ENCODE results near the gene FOXP1. TPM values are rescaled to one million over a fixed set of nuclear protein-coding genes. Genes with fewer than 3 reads are reported as not detected.

FOXP1 gene
- total and polyA plus RNA-seq, 12 donors, result 4.8 to 56.0 (median 43.8) TPM

DNA sequence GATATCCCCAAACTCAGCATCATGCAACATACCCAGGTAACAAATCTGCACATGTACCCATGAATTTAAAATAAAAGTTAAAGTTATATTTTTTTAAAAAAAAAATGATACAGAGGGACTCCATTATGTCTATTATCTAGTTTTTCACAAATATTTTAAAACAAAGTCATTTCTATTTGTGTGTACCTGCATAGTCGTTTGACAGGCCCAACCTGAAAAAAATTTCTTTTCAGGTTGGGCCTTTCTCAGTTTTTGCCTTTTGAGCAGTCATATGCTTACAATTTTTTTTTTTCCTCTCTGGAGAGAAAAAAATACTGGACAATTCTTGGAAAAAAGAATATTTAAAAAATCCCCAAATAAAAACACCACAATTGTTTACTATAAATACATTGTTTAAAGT lies 459.5 kb downstream of the FOXP1 start:
- no peaks in the 10 kb centered on the region for H3K9me3 ChIP-seq
- no peak overlapping the region for H3K27ac ChIP-seq
- DNase-seq (no peak), ATAC-seq (no peak)
- H3K27me3 ChIP-seq, result no peaks in the 10 kb centered on the region
- intact Hi-C loops (cut with DNase I), result loop anchor here in 2 of 10 donors (10.0 kb wide), 2 partner anchors 111 to 461 kb away; partner anchors contain the start of gene FOXP1 (in 1 of the 2)
- 26 to 29% methylated on average over 1 of the region's 1 CpG for WGBS, 2 donors
- TF ChIP-seq, protein P1, sequence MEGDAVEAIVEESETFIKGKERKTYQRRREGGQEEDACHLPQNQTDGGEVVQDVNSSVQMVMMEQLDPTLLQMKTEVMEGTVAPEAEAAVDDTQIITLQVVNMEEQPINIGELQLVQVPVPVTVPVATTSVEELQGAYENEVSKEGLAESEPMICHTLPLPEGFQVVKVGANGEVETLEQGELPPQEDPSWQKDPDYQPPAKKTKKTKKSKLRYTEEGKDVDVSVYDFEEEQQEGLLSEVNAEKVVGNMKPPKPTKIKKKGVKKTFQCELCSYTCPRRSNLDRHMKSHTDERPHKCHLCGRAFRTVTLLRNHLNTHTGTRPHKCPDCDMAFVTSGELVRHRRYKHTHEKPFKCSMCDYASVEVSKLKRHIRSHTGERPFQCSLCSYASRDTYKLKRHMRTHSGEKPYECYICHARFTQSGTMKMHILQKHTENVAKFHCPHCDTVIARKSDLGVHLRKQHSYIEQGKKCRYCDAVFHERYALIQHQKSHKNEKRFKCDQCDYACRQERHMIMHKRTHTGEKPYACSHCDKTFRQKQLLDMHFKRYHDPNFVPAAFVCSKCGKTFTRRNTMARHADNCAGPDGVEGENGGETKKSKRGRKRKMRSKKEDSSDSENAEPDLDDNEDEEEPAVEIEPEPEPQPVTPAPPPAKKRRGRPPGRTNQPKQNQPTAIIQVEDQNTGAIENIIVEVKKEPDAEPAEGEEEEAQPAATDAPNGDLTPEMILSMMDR (IDR thresholded peaks at IDR 0.05), result no peak
- H3K36me3 ChIP-seq, result no peaks in the 10 kb centered on the region
- peaks cover 0 to 70% (median 49%) of the 10 kb centered on the region in 9 donors for H3K4me1 ChIP-seq
- H3K4me3 ChIP-seq, result no peak overlapping the region

DNA sequence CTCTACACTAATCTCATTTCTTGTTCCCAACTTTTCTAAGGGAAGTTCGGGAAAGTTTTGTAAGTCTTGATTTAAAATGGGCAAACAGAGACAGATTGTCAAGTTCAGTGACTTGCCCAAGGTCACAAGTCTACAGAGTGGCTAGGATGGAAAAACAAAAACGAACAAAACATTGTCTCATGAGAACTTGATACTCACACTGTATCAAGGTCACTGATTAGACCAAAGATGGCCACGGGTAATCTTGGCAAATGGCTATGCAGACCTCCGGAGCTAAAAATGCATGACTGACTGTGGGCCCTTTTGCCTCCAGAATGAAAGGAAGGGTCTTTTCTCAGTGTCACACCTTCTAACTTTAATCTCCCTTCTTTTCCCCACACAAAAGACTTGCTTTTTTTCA lies 460.9 kb downstream of the FOXP1 start:
- WGBS, 2 donors, result 54 to 61% methylated on average over 4 of the region's 4 CpGs
- Histone ChIP-seq H3K27ac (no peak overlapping the region), H3K9me3 (no peaks in the 10 kb centered on the region), H3K4me3 (no peak overlapping the region), H3K36me3 (no peaks in the 10 kb centered on the region), H3K4me1 (peaks cover 0 to 70% (median 42%) of the 10 kb centered on the region in 9 donors), H3K27me3 (no peaks in the 10 kb centered on the region)
- intact Hi-C loops (cut with DNase I), result loop anchor here in 2 of 10 donors (10.0 kb wide), 2 partner anchors 112 to 462 kb away; partner anchors contain the start of gene FOXP1 (in 1 of the 2)
- DNase-seq, result no peak
- TF ChIP-seq, protein P1 (IDR thresholded peaks at IDR 0.05), result no peak
- ATAC-seq, result no peak

DNA sequence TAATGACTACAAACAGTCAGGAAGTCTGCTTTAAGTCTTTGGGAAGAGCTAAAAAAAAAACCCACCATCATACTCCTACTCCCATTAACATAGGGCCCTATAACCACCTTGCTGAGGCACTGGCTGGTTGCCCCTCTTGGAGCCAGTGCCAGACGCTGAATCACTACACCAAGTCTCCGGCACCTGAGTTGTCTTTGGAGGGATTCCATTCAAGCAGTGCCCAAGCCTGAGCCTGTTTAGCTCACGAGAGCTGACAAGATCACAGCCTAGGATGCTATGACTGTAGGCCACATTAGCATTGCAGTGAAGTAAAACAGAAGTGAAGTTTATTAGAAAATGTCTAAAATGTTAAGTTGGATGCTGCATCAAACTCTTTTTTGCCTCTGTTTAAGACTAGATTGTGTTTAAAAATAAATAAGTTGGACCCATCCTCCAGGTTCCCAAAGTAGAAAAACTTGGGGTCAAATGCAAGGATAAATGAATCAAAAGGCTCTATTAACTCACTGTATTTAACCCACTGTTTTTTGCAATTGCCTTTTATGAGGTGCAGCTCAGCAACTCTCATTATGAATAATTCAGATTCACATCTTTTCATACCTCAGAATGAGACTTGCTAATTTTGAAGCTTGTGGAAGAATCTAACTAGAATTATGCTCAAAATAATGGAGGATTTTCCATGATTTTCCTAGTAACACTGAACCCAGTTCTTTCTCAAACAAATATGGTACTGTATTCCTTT lies 461.9 kb downstream of the FOXP1 start:
- TF ChIP-seq, protein P1 (IDR thresholded peaks at IDR 0.05), result no peak
- no peaks in the 10 kb centered on the region for H3K9me3 ChIP-seq
- H3K27me3 ChIP-seq, result no peaks in the 10 kb centered on the region
- 52 to 62% methylated on average over 3 of the region's 3 CpGs for WGBS, 2 donors
- H3K4me3 ChIP-seq, result no peak overlapping the region
- no peak overlapping the region for H3K27ac ChIP-seq
- no peaks in the 10 kb centered on the region for H3K36me3 ChIP-seq
- intact Hi-C loops (cut with DNase I), result loop anchor here in 2 of 10 donors (10.0 kb wide), 2 partner anchors 113 to 463 kb away; partner anchors contain the start of gene FOXP1 (in 1 of the 2)
- ATAC-seq (peak in 3 of 8 donors; percentile 32 to 48 (median 38)), DNase-seq (no peak)
- H3K4me1 ChIP-seq, result peaks cover 0 to 67% (median 41%) of the 10 kb centered on the region in 9 donors

DNA sequence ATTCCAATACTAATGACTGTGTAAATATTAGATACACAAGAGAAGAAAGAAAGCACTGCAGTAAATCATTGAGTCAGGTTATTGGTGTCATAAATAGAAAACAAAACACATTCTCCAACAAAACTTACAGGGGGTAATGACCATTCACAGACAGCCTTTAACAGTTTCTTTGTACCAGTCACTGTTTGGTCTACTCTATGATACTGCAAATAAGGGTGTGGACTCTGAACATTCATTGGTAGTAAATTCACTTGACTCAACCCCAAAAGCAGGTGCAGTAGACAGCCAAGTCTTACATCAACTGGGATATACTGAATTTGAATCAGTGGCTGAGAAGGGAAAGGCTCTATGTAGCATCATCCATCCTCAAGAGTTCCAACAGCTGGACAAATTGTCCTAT lies 463.5 kb downstream of the FOXP1 start:
- H3K27me3 ChIP-seq, result no peaks in the 10 kb centered on the region
- no peak overlapping the region for H3K4me3 ChIP-seq
- H3K9me3 ChIP-seq, result no peaks in the 10 kb centered on the region
- ATAC-seq, result no peak
- no peak overlapping the region for H3K27ac ChIP-seq
- TF ChIP-seq, protein P1 (IDR thresholded peaks at IDR 0.05), result no peak
- intact Hi-C loops (cut with DNase I), result loop anchor here in 2 of 10 donors (10.0 kb wide), 2 partner anchors 115 to 465 kb away; partner anchors contain the start of gene FOXP1 (in 1 of the 2)
- no peak for DNase-seq
- no peaks in the 10 kb centered on the region for H3K36me3 ChIP-seq
- peaks cover 0 to 61% (median 38%) of the 10 kb centered on the region in 9 donors for H3K4me1 ChIP-seq

Measured in heart right ventricle (tissue), 16 donors.